GM12872 (cell line): ENCODE measurements around the gene INPP5A.

ENCODE experiments used
- CTCF ChIP-seq: IDR thresholded peaks from 3 replicates; pipeline ENCODE4 v1.5.1; 2011; ENCODE audit warnings: low read depth, mild to moderate bottlenecking, low read length, moderate library complexity; ENCODE audit not compliant: insufficient read depth

The INPP5A gene

GRCh38 chr10:132547421-132547861, 9.9 kb downstream of the INPP5A start:
- no peak for TF ChIP-seq CTCF

GRCh38 chr10:132548106-132548823, 10.7 kb downstream of the INPP5A start:
- no peak for TF ChIP-seq CTCF

- TF ChIP-seq CTCF, result no peak
These were observed 11.3 kb downstream of the INPP5A start for GRCh38 chr10:132548869-132549268.

GRCh38 chr10:132549371-132549770, 11.8 kb downstream of the INPP5A start:
- TF ChIP-seq CTCF, result no peak

- TF ChIP-seq CTCF, result no peak
These were observed 12.9 kb downstream of the INPP5A start for GRCh38 chr10:132550366-132551092.

- TF ChIP-seq CTCF, result peak; percentile 46; the same call in 1 of the 3 replicates
These were observed 13.7 kb downstream of the INPP5A start for GRCh38 chr10:132551093-132551807.

GRCh38 chr10:132551808-132552130, 14.2 kb downstream of the INPP5A start:
- TF ChIP-seq CTCF, result no peak
